SK-N-MC (cell line): ENCODE results near the gene ADGRA1.

Experiments used
- EZH2 ChIP-seq: fragments of 200-600 bp; sonication (generic); IDR thresholded peaks from one replicate; pipeline ENCODE4 v1.6.1; 2017; ENCODE audit warnings: antibody characterized with exemption
- POLR2AphosphoS5 ChIP-seq: IDR thresholded peaks from 2 replicates; pipeline ENCODE4 v1.6.1; 2012; ENCODE audit warnings: mild to moderate bottlenecking, low read depth, low read length, borderline replicate concordance

GRCh38 chr10:133072720-133073390 lies 14.9 kb upstream of the ADGRA1 start:
- TF ChIP-seq EZH2 (no peak), POLR2AphosphoS5 (no peak)
